ENCODE data around the gene HRH4.

DNA sequence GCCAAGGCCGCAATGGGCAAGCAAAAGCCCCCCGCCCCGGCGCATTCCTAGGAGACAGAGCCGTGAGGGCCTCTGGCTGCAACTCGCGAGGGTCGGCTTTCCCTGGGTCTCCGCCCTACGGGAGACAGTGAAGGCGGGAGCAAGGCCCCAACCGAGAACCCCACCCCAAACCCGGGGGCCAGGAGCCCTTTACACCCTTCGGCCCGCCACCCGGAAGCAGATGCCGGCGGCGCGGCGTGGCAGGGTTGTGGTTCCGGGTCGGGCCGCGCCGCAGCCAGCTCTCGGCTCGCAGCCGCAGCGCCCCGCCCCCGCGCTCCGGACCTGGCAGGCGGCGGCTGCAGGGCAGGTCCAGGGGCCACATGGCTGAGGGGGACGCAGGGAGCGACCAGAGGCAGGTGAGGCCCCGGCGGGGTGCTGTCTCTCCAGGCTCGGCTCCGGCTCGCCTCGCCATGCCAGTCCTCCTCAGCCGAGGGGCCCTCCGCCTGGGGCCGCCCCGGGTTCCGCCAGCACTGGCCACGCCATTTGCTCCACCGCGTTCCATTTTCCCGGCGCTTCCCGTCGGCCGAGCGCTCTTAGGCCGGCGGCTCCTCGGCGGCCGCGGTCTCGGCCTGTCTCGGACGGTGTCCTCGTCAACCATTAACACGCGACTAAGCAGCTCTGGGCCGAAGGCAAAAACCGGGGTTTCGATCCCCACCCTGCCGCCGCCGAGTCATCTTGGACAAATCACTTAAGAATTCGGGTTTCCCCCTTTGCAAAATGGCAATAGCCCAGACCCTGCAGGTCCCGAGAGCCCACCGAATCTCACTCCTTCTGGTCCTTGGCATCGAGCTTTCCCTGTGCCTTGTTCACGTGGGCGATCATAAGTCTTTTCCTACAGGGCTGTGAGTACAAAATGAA is 33.8 kb upstream of the HRH4 start, which contains the start of gene IMPACT:
- TF ChIP-seq, protein P1, sequence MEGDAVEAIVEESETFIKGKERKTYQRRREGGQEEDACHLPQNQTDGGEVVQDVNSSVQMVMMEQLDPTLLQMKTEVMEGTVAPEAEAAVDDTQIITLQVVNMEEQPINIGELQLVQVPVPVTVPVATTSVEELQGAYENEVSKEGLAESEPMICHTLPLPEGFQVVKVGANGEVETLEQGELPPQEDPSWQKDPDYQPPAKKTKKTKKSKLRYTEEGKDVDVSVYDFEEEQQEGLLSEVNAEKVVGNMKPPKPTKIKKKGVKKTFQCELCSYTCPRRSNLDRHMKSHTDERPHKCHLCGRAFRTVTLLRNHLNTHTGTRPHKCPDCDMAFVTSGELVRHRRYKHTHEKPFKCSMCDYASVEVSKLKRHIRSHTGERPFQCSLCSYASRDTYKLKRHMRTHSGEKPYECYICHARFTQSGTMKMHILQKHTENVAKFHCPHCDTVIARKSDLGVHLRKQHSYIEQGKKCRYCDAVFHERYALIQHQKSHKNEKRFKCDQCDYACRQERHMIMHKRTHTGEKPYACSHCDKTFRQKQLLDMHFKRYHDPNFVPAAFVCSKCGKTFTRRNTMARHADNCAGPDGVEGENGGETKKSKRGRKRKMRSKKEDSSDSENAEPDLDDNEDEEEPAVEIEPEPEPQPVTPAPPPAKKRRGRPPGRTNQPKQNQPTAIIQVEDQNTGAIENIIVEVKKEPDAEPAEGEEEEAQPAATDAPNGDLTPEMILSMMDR (IDR thresholded peaks at IDR 0.05; ENCODE audit: extremely low read depth in 1 of 2, insufficient read depth in 1 of 2, low read depth in 1 of 2, low read length in 2 of 2), result no peak
- TF ChIP-seq EZH2 (IDR thresholded peaks at IDR 0.05; ENCODE audit: borderline replicate concordance, low read depth, low read length, severe bottlenecking), result no peak
